ENCODE results near the gene FMNL3.

GRCh38 chr12:49664167-49664566 lies 43.0 kb downstream of the FMNL3 start:
- TF ChIP-seq ZBTB33 (IDR thresholded peaks at IDR 0.05; ENCODE audit: borderline replicate concordance, low read depth): no peak
- TF ChIP-seq TAF1 (IDR thresholded peaks at IDR 0.05; ENCODE audit: borderline replicate concordance, low read depth, low read length): no peak
- no peak for TF ChIP-seq FOXJ3 (CRISPR knock-in tag; IDR thresholded peaks at IDR 0.05)
- TF ChIP-seq CTCF (IDR thresholded peaks at IDR 0.05): no peak
